Upper lobe of right lung (tissue), 1 donor: ENCODE data around the gene MGME1. TPM values are rescaled to one million over a fixed set of nuclear protein-coding genes. Genes with fewer than 3 reads are reported as not detected.

Experiments
- ATAC-seq: fragments of 200-7000 bp; cut with Tn5 transposase; one replicate; pipeline ENCODE4 v1.9.1; 2020; ENCODE audit warnings: mild to moderate bottlenecking, moderate library complexity
- DNase-seq: peaks from one replicate; pipeline ENCODE4 v3.0.0-alpha.2; 2020
- H3K27ac ChIP-seq: fragments of 200-600 bp; one replicate; pipeline ENCODE4 v1.8.0; 2022
- H3K27me3 ChIP-seq: fragments of 200-600 bp; one replicate; pipeline ENCODE4 v1.8.0; 2022; ENCODE audit warnings: mild to moderate bottlenecking
- H3K36me3 ChIP-seq: fragments of 200-600 bp; one replicate; pipeline ENCODE4 v1.8.0; 2022
- H3K4me1 ChIP-seq: fragments of 200-600 bp; one replicate; pipeline ENCODE4 v1.8.0; 2022
- H3K4me3 ChIP-seq: fragments of 200-600 bp; one replicate; pipeline ENCODE4 v1.8.0; 2022; ENCODE audit warnings: mild to moderate bottlenecking
- H3K9me3 ChIP-seq: fragments of 200-600 bp; one replicate; pipeline ENCODE4 v1.8.0; 2022
- intact Hi-C: fragments of 100-400 bp; cut with DNase I; formaldehyde crosslinking; loops from one replicate; pipeline ENCODE4 v1.11.0; 2022
- total RNA-seq: library from RNA; stranded (reverse); fragmentation: NEBNext Ultra II Directional; extraction: Animal tissue kit (Norgen Biotek cat#: 25700); gene quantifications from one replicate; pipeline ENCODE4 v1.2.1, GENCODE V29; 2021
- TF ChIP-seq, protein P1 (sequence below): fragments of 200-600 bp; IDR thresholded peaks from one replicate; pipeline ENCODE4 v1.8.0; 2022; ENCODE audit warnings: antibody characterized with exemption
- donor health status: DM: no; HTN: yes; CAD: no; lungs with severe emphysema.

Gene MGME1
- total RNA-seq, 1 donor from 2014 or later: 10.2 TPM

DNA sequence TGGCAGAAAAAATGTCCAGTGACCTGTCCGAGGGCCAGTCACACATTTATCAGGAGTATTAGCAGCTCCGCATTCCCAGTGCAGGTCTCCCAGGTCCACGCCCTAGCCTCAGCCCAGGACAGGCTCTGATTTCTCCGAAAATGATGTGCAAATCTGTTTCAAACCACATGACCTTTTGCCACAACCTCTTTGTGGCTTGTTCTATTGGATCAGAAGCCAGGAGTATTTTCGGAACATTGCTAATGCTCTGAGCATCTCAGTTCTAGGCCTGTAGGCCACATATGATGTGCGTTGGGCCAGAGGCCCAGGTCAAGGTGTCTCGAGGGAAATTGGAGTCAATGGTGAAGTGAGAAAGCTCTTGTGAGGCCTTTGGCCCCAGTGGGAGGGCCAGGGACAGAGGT, 40.6 kb upstream of the MGME1 start:
- ATAC-seq (no peak), DNase-seq (no peak)
- no peaks in the 10 kb centered on the region for H3K36me3 ChIP-seq
- H3K4me1 ChIP-seq: no peaks in the 10 kb centered on the region
- TF ChIP-seq, protein P1, sequence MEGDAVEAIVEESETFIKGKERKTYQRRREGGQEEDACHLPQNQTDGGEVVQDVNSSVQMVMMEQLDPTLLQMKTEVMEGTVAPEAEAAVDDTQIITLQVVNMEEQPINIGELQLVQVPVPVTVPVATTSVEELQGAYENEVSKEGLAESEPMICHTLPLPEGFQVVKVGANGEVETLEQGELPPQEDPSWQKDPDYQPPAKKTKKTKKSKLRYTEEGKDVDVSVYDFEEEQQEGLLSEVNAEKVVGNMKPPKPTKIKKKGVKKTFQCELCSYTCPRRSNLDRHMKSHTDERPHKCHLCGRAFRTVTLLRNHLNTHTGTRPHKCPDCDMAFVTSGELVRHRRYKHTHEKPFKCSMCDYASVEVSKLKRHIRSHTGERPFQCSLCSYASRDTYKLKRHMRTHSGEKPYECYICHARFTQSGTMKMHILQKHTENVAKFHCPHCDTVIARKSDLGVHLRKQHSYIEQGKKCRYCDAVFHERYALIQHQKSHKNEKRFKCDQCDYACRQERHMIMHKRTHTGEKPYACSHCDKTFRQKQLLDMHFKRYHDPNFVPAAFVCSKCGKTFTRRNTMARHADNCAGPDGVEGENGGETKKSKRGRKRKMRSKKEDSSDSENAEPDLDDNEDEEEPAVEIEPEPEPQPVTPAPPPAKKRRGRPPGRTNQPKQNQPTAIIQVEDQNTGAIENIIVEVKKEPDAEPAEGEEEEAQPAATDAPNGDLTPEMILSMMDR: no peak
- H3K4me3 ChIP-seq: no peak overlapping the region
- no peaks in the 10 kb centered on the region for H3K9me3 ChIP-seq
- peak overlapping the region; percentile 51 for H3K27ac ChIP-seq
- H3K27me3 ChIP-seq: no peaks in the 10 kb centered on the region
- intact Hi-C loops: no loop called here

DNA sequence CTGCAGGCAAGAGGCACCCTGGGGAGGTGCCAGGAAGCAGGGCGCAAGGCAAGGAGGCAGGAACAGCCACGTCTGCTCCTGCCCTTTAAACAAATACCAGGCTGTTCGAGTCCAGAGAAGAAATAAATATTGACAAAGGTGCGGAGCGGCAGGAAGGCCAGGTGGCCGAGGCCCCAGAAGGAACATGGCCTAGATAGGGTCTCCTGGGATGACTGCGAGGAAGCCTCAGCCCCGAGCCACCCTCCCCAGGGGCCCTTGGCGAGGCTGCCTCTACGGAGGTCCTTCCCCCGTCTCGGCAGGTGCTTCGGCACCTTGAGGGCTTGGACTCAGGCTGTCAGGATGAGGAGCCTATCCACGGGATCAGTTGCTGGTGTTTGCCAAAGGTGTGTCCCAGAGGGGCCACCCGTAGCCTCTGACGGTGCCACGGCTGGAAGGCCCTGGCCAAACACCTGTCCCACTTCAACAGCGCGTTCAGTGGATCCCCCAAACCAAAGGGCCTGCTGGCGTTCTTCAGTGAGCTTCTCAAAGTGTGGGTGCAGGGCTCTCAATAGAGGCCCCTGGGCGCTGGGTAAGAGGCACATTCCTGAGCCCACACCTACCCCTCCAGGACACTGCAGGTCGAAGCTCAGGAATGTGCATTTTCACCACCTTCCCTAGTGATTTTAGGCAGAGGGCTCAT, 40.0 kb upstream of the MGME1 start:
- DNase-seq (peak; percentile 69), ATAC-seq (peak; percentile 77)
- Histone ChIP-seq H3K4me1 (no peaks in the 10 kb centered on the region), H3K36me3 (no peaks in the 10 kb centered on the region), H3K9me3 (no peaks in the 10 kb centered on the region), H3K27ac (peak overlapping the region; percentile 51), H3K4me3 (no peak overlapping the region), H3K27me3 (no peaks in the 10 kb centered on the region)
- intact Hi-C loops: no loop called here
- TF ChIP-seq, protein P1: no peak

DNA sequence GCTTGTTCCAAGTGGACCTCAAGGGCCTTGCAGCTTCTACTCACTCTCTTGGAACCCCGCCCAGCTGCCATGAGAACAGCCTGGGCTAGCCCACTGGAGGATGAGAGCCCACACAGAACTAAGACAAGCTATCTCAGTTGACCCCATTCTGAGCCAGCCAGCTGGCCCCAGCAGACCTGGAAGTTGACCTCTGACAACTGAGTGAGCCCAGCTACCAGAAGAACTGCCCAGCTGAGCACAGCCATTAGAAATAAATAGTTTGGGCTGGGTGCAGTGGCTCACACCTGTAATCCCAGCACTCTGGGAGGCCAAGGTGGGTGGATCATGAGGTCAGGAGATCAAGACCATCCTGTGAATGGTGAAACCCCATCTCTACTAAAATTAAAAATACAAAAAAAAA, 37.3 kb upstream of the MGME1 start:
- intact Hi-C loops: no loop called here
- Histone ChIP-seq H3K27me3 (no peaks in the 10 kb centered on the region), H3K9me3 (no peaks in the 10 kb centered on the region), H3K27ac (no peak overlapping the region), H3K4me3 (no peak overlapping the region), H3K4me1 (peaks cover 8% of the 10 kb centered on the region), H3K36me3 (no peaks in the 10 kb centered on the region)
- ATAC-seq: no peak
- no peak for DNase-seq
- TF ChIP-seq, protein P1: no peak

DNA sequence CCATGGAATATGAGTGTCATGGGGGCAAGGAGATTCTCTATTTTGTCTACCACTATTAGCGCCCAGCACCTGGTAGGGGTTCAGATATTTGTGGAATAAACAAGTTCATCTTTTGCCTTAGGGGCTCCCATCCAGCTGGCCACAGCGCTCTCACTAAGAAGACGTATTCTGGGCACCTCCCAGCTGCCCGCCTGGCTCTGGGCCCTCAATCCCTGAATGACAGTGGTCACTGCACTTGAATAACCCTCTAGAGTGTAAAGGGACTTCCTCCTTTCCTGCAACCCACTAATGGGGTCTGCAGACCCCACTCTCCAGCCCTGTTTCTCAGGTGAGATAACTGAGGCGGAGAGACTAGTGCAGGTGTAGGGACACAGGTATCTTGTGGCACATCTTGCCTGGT, 36.4 kb upstream of the MGME1 start:
- DNase-seq (no peak), ATAC-seq (no peak)
- H3K4me1 ChIP-seq: peaks cover 16% of the 10 kb centered on the region
- no peaks in the 10 kb centered on the region for H3K27me3 ChIP-seq
- no peak overlapping the region for H3K27ac ChIP-seq
- intact Hi-C loops: no loop called here
- H3K4me3 ChIP-seq: no peak overlapping the region
- TF ChIP-seq, protein P1: no peak
- H3K9me3 ChIP-seq: no peaks in the 10 kb centered on the region
- no peaks in the 10 kb centered on the region for H3K36me3 ChIP-seq

DNA sequence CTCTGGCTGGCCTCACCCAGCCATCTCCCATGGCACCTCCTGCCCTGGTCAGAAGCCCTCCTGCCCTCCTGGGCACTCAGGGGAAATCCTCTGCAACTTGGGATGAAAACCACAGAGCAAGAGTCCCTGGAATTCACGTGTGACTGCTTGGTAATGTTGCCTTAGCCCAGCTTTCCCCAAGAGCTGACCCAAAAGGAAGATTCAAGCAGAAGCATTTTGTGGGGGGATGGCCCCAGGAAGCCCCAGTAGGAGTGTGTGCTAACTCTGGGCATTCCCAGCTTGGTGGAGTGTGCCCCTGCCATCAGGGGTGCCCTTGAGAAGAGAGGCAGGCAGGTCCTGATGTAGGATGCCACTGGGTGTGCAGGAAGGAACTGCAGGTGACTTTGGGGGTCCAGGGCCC, 35.7 kb upstream of the MGME1 start:
- Histone ChIP-seq H3K4me3 (no peak overlapping the region), H3K36me3 (no peaks in the 10 kb centered on the region), H3K27ac (no peak overlapping the region), H3K27me3 (no peaks in the 10 kb centered on the region), H3K9me3 (no peaks in the 10 kb centered on the region), H3K4me1 (peaks cover 18% of the 10 kb centered on the region)
- intact Hi-C loops: no loop called here
- ATAC-seq (no peak), DNase-seq (no peak)
- TF ChIP-seq, protein P1: no peak

DNA sequence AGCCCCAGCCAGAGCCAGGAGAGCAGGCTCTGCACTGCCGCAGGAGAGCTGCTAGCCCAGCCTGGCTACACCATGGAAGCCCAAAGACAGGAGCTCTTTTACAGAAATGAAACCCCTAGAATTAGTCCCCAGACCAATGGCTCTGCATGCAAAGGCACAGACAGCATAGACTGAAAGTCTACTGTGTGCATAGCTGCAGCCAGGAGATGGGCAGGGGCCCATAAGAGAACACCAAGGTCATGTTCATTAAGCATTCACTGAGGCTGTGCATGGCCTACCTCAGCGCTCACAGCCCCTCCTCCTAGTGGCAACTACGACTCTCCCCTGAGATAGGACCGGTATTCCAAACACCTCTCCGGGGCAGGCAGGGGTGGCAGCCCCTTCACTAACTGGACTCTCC, 35.1 kb upstream of the MGME1 start:
- ATAC-seq (no peak), DNase-seq (no peak)
- no peak overlapping the region for H3K4me3 ChIP-seq
- H3K4me1 ChIP-seq: peaks cover 20% of the 10 kb centered on the region
- no peaks in the 10 kb centered on the region for H3K27me3 ChIP-seq
- H3K36me3 ChIP-seq: no peaks in the 10 kb centered on the region
- H3K9me3 ChIP-seq: no peaks in the 10 kb centered on the region
- TF ChIP-seq, protein P1: no peak
- H3K27ac ChIP-seq: no peak overlapping the region
- intact Hi-C loops: no loop called here
